Mucosa of descending colon (tissue), 3 donors: Measurements from ENCODE around the gene SLC7A5. TPM values are rescaled to one million over a fixed set of nuclear protein-coding genes. Genes with fewer than 3 reads are reported as not detected.

Experiments used
- ATAC-seq: fragments of 200-7000 bp; cut with Tn5 transposase; one replicate; pipeline ENCODE4 v1.9.1; 2020; ENCODE audit warnings: mild to moderate bottlenecking, moderate library complexity
- DNase-seq, 3 donors: peaks; one replicate each; pipeline ENCODE4 v3.0.0-alpha.2; 2020
- H3K36me3 ChIP-seq: fragments of 200-600 bp; one replicate; pipeline ENCODE4 v1.8.0; 2021; ENCODE audit warnings: low read depth, mild to moderate bottlenecking
- H3K4me1 ChIP-seq: fragments of 200-600 bp; one replicate; pipeline ENCODE4 v1.8.0; 2021; ENCODE audit warnings: low read depth, mild to moderate bottlenecking
- H3K4me3 ChIP-seq: fragments of 200-600 bp; one replicate; pipeline ENCODE4 v1.8.0; 2021; ENCODE audit warnings: mild to moderate bottlenecking
- H3K9me3 ChIP-seq: fragments of 200-600 bp; one replicate; pipeline ENCODE4 v1.8.0; 2021; ENCODE audit warnings: mild to moderate bottlenecking
- intact Hi-C, 2 donors: fragments of 100-400 bp; cut with DNase I in 1 of 2; cut with micrococcal nuclease in 1 of 2; formaldehyde crosslinking; loops; one replicate each; pipeline versions ENCODE4 v1.11.0 to v1.11.1; 2022; cut with DNase I, micrococcal nuclease
- total RNA-seq, 3 donors: library from RNA; stranded (reverse); fragmentation: NEBNext Ultra II Directional in 2 of 3; extraction: Animal tissue kit (Norgen Biotek cat#: 25700) in 2 of 3; gene quantifications; one replicate each; pipeline versions ENCODE4 v1.2.1 to v1.2.4, GENCODE V29; 2021 to 2023
- TF ChIP-seq, protein P1 (sequence below): fragments of 200-600 bp; IDR thresholded peaks from one replicate; pipeline ENCODE4 v1.8.0; 2022; ENCODE audit warnings: antibody characterized with exemption, mild to moderate bottlenecking
- donor health status: DM: no; HTN: no; CAD: no; lungs with moderate emphysema.
- donor health status: DM: no; HTN: no; CAD: no.
- donor health status: DM: no; HTN: yes; CAD: no.

SLC7A5 gene
- total RNA-seq, 3 donors from 2014 or later, result 1.9 to 13.7 (median 8.1) TPM

DNA sequence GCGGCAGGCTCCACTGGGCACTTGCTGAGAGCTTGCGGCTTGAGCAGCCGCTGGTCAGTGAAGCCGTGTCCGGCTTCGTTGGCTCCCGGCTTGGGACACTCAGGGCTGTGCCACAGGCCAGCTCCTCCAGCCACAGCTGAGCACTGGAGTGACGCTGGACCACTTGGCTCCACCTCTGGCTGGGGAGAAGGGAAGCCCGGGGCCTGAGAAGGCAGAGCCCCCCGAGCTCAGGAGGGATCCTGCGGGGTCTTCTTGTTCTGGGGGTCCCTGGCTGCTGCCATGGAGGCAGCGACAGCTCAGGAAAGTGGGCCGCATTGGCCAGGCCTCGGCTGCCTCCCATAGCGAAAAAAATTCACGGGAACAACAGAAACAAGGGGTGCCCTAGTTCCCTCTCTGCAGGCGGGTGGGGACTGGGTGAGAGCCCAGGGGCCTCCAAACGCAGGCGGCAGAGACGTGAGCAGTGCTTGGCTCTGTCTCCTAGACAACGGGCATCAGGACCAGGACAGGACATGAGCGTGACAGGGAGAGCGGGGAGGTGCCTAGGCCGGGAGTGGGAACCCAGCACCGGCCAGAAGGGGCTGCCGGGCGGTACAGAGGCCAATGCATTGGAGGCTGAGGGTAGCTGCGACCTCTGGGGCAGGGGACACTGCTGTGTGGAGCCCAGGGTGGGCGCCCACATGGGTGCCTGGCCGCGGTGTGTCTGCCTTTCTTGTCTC is 37.7 kb downstream of the SLC7A5 start:
- Histone ChIP-seq H3K4me1 (no peaks in the 10 kb centered on the region), H3K9me3 (no peaks in the 10 kb centered on the region), H3K36me3 (no peaks in the 10 kb centered on the region), H3K4me3 (no peak overlapping the region)
- ATAC-seq (no peak), DNase-seq (peak in 1 of 3 donors; percentile 36)
- intact Hi-C loops, result no loop called here
- TF ChIP-seq, protein P1, sequence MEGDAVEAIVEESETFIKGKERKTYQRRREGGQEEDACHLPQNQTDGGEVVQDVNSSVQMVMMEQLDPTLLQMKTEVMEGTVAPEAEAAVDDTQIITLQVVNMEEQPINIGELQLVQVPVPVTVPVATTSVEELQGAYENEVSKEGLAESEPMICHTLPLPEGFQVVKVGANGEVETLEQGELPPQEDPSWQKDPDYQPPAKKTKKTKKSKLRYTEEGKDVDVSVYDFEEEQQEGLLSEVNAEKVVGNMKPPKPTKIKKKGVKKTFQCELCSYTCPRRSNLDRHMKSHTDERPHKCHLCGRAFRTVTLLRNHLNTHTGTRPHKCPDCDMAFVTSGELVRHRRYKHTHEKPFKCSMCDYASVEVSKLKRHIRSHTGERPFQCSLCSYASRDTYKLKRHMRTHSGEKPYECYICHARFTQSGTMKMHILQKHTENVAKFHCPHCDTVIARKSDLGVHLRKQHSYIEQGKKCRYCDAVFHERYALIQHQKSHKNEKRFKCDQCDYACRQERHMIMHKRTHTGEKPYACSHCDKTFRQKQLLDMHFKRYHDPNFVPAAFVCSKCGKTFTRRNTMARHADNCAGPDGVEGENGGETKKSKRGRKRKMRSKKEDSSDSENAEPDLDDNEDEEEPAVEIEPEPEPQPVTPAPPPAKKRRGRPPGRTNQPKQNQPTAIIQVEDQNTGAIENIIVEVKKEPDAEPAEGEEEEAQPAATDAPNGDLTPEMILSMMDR, result no peak

- intact Hi-C loops, result no loop called here
- no peaks in the 10 kb centered on the region for H3K9me3 ChIP-seq
- H3K4me3 ChIP-seq, result no peak overlapping the region
- no peaks in the 10 kb centered on the region for H3K36me3 ChIP-seq
- H3K4me1 ChIP-seq, result no peaks in the 10 kb centered on the region
- TF ChIP-seq, protein P1, result no peak
- DNase-seq (peak in 1 of 3 donors; percentile 13), ATAC-seq (no peak)
Observed at GRCh38 chr16:87830673-87831420, 38.5 kb downstream of the SLC7A5 start.

DNA sequence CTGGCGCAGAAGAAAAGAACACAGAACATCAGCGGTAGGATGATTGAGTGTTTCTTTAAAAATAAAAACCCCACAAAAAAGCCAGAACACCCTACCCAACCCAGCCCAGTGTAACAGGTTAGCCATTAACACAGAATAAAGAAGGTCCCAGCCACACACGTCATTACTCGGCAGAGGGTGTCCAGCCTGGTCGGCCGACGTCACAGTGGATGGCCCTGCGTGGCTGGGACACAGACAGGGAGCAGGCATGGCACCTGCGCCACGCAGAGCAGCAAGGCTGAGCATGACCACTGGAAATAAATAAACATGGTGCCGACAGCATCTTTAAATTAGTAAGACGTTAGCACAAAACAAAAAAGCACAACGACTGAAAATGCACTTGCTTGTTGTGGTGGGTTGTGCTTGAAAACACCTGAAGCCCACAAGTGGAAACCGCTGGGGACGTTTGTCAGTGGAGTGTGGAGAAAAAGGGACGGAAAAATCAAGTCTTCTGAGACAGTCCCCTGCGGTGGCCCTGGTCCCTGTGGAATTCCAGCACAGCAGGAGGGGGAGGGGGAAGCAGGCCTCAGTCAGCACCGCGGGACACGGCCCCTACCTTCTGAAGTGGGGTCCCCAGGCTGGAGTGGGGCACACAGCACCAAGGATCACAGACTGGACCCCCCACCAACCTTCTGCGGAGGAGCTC is 39.2 kb downstream of the SLC7A5 start:
- H3K36me3 ChIP-seq, result no peaks in the 10 kb centered on the region
- H3K4me3 ChIP-seq, result no peak overlapping the region
- DNase-seq (peak in 1 of 3 donors; percentile 39), ATAC-seq (no peak)
- H3K9me3 ChIP-seq, result no peaks in the 10 kb centered on the region
- intact Hi-C loops, result no loop called here
- H3K4me1 ChIP-seq, result no peaks in the 10 kb centered on the region
- TF ChIP-seq, protein P1, result no peak

DNA sequence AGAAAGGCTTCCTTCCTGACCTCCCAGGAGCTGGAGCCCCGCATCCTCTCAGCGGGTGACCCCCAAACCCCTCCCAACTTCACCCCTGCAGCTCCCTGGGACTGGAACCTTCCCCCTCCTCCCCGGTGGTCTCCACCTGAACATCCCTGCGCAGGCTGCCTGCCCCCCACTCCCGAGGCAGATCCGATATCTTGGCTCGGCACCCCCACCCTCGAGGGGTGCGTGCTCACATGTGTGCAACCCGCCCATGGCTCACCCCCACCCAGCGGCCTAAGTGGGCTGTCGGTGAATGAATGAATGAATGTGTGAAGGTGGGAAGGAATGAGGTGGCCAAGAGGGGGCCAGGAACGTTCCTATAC is 39.7 kb downstream of the SLC7A5 start:
- Histone ChIP-seq H3K4me3 (no peak overlapping the region), H3K36me3 (no peaks in the 10 kb centered on the region), H3K9me3 (no peaks in the 10 kb centered on the region), H3K4me1 (no peaks in the 10 kb centered on the region)
- DNase-seq (no peak), ATAC-seq (no peak)
- intact Hi-C loops, result no loop called here
- TF ChIP-seq, protein P1, result no peak

- H3K4me3 ChIP-seq, result no peak overlapping the region
- H3K9me3 ChIP-seq, result no peaks in the 10 kb centered on the region
- ATAC-seq (no peak), DNase-seq (peak in 1 of 3 donors; percentile 31)
- intact Hi-C loops, result no loop called here
- no peaks in the 10 kb centered on the region for H3K4me1 ChIP-seq
- H3K36me3 ChIP-seq, result no peaks in the 10 kb centered on the region
- TF ChIP-seq, protein P1, result no peak
Observed at GRCh38 chr16:87828907-87829621, 40.2 kb downstream of the SLC7A5 start.
